HCT116 (cell line): ENCODE results near the gene CBFA2T2. TPM values are rescaled to one million over a fixed set of nuclear protein-coding genes. Genes with fewer than 3 reads are reported as not detected.

Source experiments
- ATAC-seq: fragments of 200-7000 bp; cut with Tn5 transposase; 2 replicates; pipeline ENCODE4 v1.9.1; 2020; ENCODE audit warnings: mild to moderate bottlenecking, moderate library complexity
- BruUV-seq: library from RNA; stranded (reverse); fragments of 400-500 nt; replicated peaks from 2 replicates; lab custom pipeline; 2021; lab: Mats Ljungman, UMichigan
- CTCF ChIA-PET: fragments of 300-600 bp; sonication (Branson Sonifier 250); formaldehyde crosslinking; loops from one replicate; lab custom pipeline; 2021; ENCODE audit warnings: antibody characterized with exemption; lab: Charles Lee
- POLR2A ChIA-PET: fragments of 300-600, 350-600 bp; sonication (Branson Sonifier 250); formaldehyde crosslinking; loops from one replicate; lab custom pipeline; 2021; ENCODE audit warnings: antibody characterized with exemption; lab: Charles Lee
- RAD21 ChIA-PET, 2 experiments: fragments of 300-600 bp; sonication (Branson Sonifier 250); formaldehyde crosslinking; loops; one replicate each; lab custom pipeline; 2023; ENCODE audit warnings: low total read pairs in 2 of 2; ENCODE audit not compliant: uncharacterized antibody in 2 of 2, unreplicated experiment in 2 of 2, low non-redundant PET in 1 of 2; lab: Charles Lee
- DNase-seq: peaks from one replicate; pipeline ENCODE4 v3.0.0-alpha.2; 2010; ENCODE audit warnings: low read depth, low spot score
- H2AFZ ChIP-seq: fragments of 200-600 bp; shearing (Covaris generic), sonication (generic); 2 replicates; pipeline ENCODE4 v1.6.1; 2017; ENCODE audit warnings: low read depth, mixed run types, mixed read lengths, antibody characterized with exemption, low read length; ENCODE audit not compliant: poor library complexity, severe bottlenecking
- H3K27ac ChIP-seq: 2 replicates; pipeline ENCODE4 v1.5.1; 2012; ENCODE audit warnings: low read depth, low read length
- H3K27me3 ChIP-seq: fragments of 200-600 bp; sonication (generic); 2 replicates; pipeline ENCODE4 v1.6.1; 2016; ENCODE audit warnings: mixed run types, low read length, mixed read lengths; ENCODE audit not compliant: insufficient read depth
- H3K36me3 ChIP-seq, 2 experiments: fragments of 200-500 bp in 1 of 2; fragments of 200-600 bp in 1 of 2; sonication (Bioruptor generic) in 1 of 2; sonication (generic) in 1 of 2; 2 replicates each; pipeline versions ENCODE4 v1.5.1 to v1.6.1; 2014 to 2016; ENCODE audit warnings: low read length in 2 of 2, inconsistent platforms in 1 of 2, mixed read lengths in 1 of 2, mixed run types in 1 of 2; ENCODE audit not compliant: insufficient read depth in 2 of 2, control insufficient read depth in 1 of 2
- H3K4me1 ChIP-seq, 2 experiments: fragments of 200-600 bp in 1 of 2; sonication (generic) in 1 of 2; 2 replicates each; pipeline versions ENCODE4 v1.5.1 to v1.6.1; 2012 to 2017; ENCODE audit warnings: low read length in 2 of 2, inconsistent platforms in 1 of 2, mild to moderate bottlenecking in 1 of 2, mixed read lengths in 1 of 2, mixed run types in 1 of 2, moderate library complexity in 1 of 2; ENCODE audit not compliant: insufficient read depth in 2 of 2, control insufficient read depth in 1 of 2
- H3K4me2 ChIP-seq: fragments of 200-600 bp; sonication (generic); 2 replicates; pipeline ENCODE4 v1.6.1; 2017; ENCODE audit warnings: mixed run types, low read length, mixed read lengths
- H3K4me3 ChIP-seq, 2 experiments: fragments of 200-600 bp in 1 of 2; sonication (generic) in 1 of 2; replicated peaks in 1 of 2; 2 replicates each; pipeline ENCODE4 v1.5.1; 2011 to 2016; ENCODE audit warnings: low read length in 2 of 2, control low read depth in 1 of 2, low read depth in 1 of 2, mild to moderate bottlenecking in 1 of 2, mixed read lengths in 1 of 2, mixed run types in 1 of 2
- H3K79me2 ChIP-seq: fragments of 200-600 bp; sonication (generic); 2 replicates; pipeline ENCODE4 v1.6.1; 2017; ENCODE audit warnings: mild to moderate bottlenecking, mixed run types, low read length, moderate library complexity, mixed read lengths; ENCODE audit not compliant: insufficient read depth
- H3K9ac ChIP-seq: fragments of 200-600 bp; sonication (generic); 2 replicates; pipeline ENCODE4 v1.6.1; 2016; ENCODE audit warnings: low read length, mixed read lengths
- H3K9me2 ChIP-seq: fragments of 200-600 bp; sonication (generic), shearing (Covaris generic); 2 replicates; pipeline ENCODE4 v1.6.1; 2017; ENCODE audit warnings: mixed run types, mild to moderate bottlenecking, moderate library complexity; ENCODE audit not compliant: insufficient read depth
- H3K9me3 ChIP-seq, 2 experiments: fragments of 200-500 bp in 1 of 2; fragments of 200-600 bp in 1 of 2; sonication (Bioruptor generic) in 1 of 2; sonication (generic) in 1 of 2; 2 replicates each; pipeline ENCODE4 v1.6.1; 2014 to 2017; ENCODE audit warnings: low read length in 2 of 2, mixed read lengths in 2 of 2, inconsistent platforms in 1 of 2, low read depth in 1 of 2, mild to moderate bottlenecking in 1 of 2, mixed run types in 1 of 2, moderate library complexity in 1 of 2; ENCODE audit not compliant: control insufficient read depth in 1 of 2, insufficient read depth in 1 of 2
- H4K20me1 ChIP-seq: fragments of 200-600 bp; sonication (generic), shearing (Covaris generic); 2 replicates; pipeline ENCODE4 v1.6.1; 2017; ENCODE audit warnings: mixed run types, mild to moderate bottlenecking, moderate library complexity; ENCODE audit not compliant: insufficient read depth
- CBX3 ChIP-seq: IDR thresholded peaks from 2 replicates; pipeline ENCODE4 v1.6.1; 2012; ENCODE audit warnings: low read depth
- CEBPB ChIP-seq: IDR thresholded peaks from 2 replicates; pipeline ENCODE4 v1.6.1; 2012; ENCODE audit warnings: low read depth
- CTCF ChIP-seq, 3 experiments: fragments of 200-600 bp in 1 of 3; sonication (generic) in 1 of 3; IDR thresholded peaks in 2 of 3; conservative IDR thresholded peaks in 1 of 3; 2 replicates each; pipeline ENCODE4 v1.5.1; 2012 to 2017; ENCODE audit warnings: low read depth in 2 of 3, low read length in 2 of 3, antibody characterized with exemption in 1 of 3, borderline replicate concordance in 1 of 3, control low read depth in 1 of 3, mild to moderate bottlenecking in 1 of 3, mixed read lengths in 1 of 3, mixed run types in 1 of 3, moderate library complexity in 1 of 3; ENCODE audit not compliant: insufficient read depth in 1 of 3
- EGR1 ChIP-seq: IDR thresholded peaks from 2 replicates; pipeline ENCODE4 v1.6.1; 2012; ENCODE audit warnings: low read depth
- ELF1 ChIP-seq: IDR thresholded peaks from 2 replicates; pipeline ENCODE4 v1.6.1; 2012; ENCODE audit warnings: low read depth, borderline replicate concordance
- EZH2phosphoT487 ChIP-seq: fragments of 200-600 bp; IDR thresholded peaks from 2 replicates; pipeline ENCODE4 v1.6.1; 2018; ENCODE audit warnings: antibody characterized with exemption, borderline replicate concordance
- FOSL1 ChIP-seq: IDR thresholded peaks from 2 replicates; pipeline ENCODE4 v1.6.1; 2012; ENCODE audit warnings: low read depth
- JUND ChIP-seq: IDR thresholded peaks from 2 replicates; pipeline ENCODE4 v1.6.1; 2012
- POLR2A ChIP-seq: IDR thresholded peaks from 2 replicates; pipeline ENCODE4 v1.7.0; 2011; ENCODE audit warnings: borderline replicate concordance; ENCODE audit not compliant: insufficient read depth, insufficient read length; ENCODE audit errors: extremely low read depth
- POLR2AphosphoS5 ChIP-seq: IDR thresholded peaks from 2 replicates; pipeline ENCODE4 v1.6.1; 2011; ENCODE audit warnings: mild to moderate bottlenecking, low read depth, low read length, moderate library complexity
- RAD21 ChIP-seq: IDR thresholded peaks from 2 replicates; pipeline ENCODE4 v1.6.1; 2012; ENCODE audit warnings: low read depth, mild to moderate bottlenecking
- SIN3A ChIP-seq: IDR thresholded peaks from 2 replicates; pipeline ENCODE4 v1.6.1; 2012; ENCODE audit warnings: low read depth
- SP1 ChIP-seq: IDR thresholded peaks from 2 replicates; pipeline ENCODE4 v1.6.1; 2012; ENCODE audit warnings: low read depth
- SRF ChIP-seq: IDR thresholded peaks from 2 replicates; pipeline ENCODE4 v1.6.1; 2012; ENCODE audit warnings: low read depth
- TCF7L2 ChIP-seq: IDR thresholded peaks from 2 replicates; pipeline ENCODE4 v1.7.0; 2011; ENCODE audit warnings: borderline replicate concordance, inconsistent platforms; ENCODE audit not compliant: insufficient read depth, insufficient read length; ENCODE audit errors: extremely low read depth
- YY1 ChIP-seq: IDR thresholded peaks from 2 replicates; pipeline ENCODE4 v1.6.1; 2011; ENCODE audit warnings: low read length, low read depth, moderate library complexity, mild to moderate bottlenecking; ENCODE audit not compliant: insufficient replicate concordance; ENCODE audit errors: extremely low read depth
- ZFX ChIP-seq: fragments of 450-650 bp; IDR thresholded peaks from 2 replicates; pipeline ENCODE4 v1.6.1; 2017
- ZNF274 ChIP-seq: fragments of 200-500 bp; sonication (Bioruptor generic); IDR thresholded peaks from 2 replicates; pipeline ENCODE4 v1.6.1; 2014; ENCODE audit warnings: mild to moderate bottlenecking, low read depth, low read length, inconsistent platforms
- intact Hi-C: fragments of 100-400 bp; cut with micrococcal nuclease; formaldehyde crosslinking; loops from 2 replicates; pipeline ENCODE4 v1.10.0; 2022
- total RNA-seq: library from RNA; stranded (reverse); gene quantifications from one replicate; pipeline ENCODE4 v1.2.1, GENCODE V29; 2021; ENCODE audit not compliant: unreplicated experiment
- TF ChIP-seq, protein P1 (sequence below): IDR thresholded peaks from 2 replicates; pipeline ENCODE4 v1.6.1; 2012

Gene CBFA2T2
- total RNA-seq, 1 experiment from 2014 or later: 8.0 TPM

GRCh38 chr20:33460711-33461110, 29.2 kb upstream of the CBFA2T2 start:
- DNase-seq (no peak), ATAC-seq (no peak)
- Histone ChIP-seq H3K4me3 (no peak overlapping the region), H3K9ac (no peak overlapping the region)
- TF ChIP-seq SIN3A (no peak), ZFX (no peak), EZH2phosphoT487 (no peak), SP1 (no peak), FOSL1 (no peak), RAD21 (no peak), CTCF (IDR thresholded peaks at IDR 0.05 in 2 of 3, conservative IDR thresholded peaks at IDR 0.05 in 1 of 3; ENCODE audit: borderline replicate concordance in 1 of 3, insufficient read depth in 1 of 3, low read depth in 2 of 3, low read length in 2 of 3) (no peak), CBX3 (no peak), YY1 (no peak), ZNF274 (no peak), EGR1 (no peak), JUND (no peak), POLR2AphosphoS5 (no peak), POLR2A (no peak), SRF (no peak), ELF1 (no peak), TCF7L2 (no peak), CEBPB (no peak)
- TF ChIP-seq, protein P1, sequence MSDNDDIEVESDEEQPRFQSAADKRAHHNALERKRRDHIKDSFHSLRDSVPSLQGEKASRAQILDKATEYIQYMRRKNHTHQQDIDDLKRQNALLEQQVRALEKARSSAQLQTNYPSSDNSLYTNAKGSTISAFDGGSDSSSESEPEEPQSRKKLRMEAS: no peak
- TF ChIP-seq, all 23 proteins: peak for 0
- no TSS peak for BruUV-seq
- POLR2A ChIA-PET: no interaction called here
- no peaks in the 10 kb centered on the region for H3K36me3 ChIP-seq
- no peaks in the 10 kb centered on the region for H4K20me1 ChIP-seq
- no peaks in the 10 kb centered on the region for H3K9me2 ChIP-seq
- RAD21 ChIA-PET: no interaction called here
- intact Hi-C loops: no loop called here
- H3K9me3 ChIP-seq: no peaks in the 10 kb centered on the region
- H3K27ac ChIP-seq: no peak overlapping the region
- H3K27me3 ChIP-seq: no peaks in the 10 kb centered on the region
- H3K4me1 ChIP-seq: peaks cover 0 to 3% of the 10 kb centered on the region in 2 experiments; a peak in 1 of 4 replicates
- no peak overlapping the region for H2AFZ ChIP-seq
- H3K4me2 ChIP-seq: no peak overlapping the region
- CTCF ChIA-PET: interaction anchor here (1.0 to 1.1 kb wide), 2 partner anchors 16 to 29 kb away, joined by 3 read pairs; partner anchors contain the start of gene CBFA2T2
- no peaks in the 10 kb centered on the region for H3K79me2 ChIP-seq
